Suprapubic skin (tissue), 4 donors: ENCODE data around the gene MED25.

ENCODE experiments used
- POLR2A ChIP-seq, 2 donors: fragments of 450-650 bp; IDR thresholded peaks; one replicate each; pipeline ENCODE4 v1.6.1; 2017; ENCODE audit warnings: antibody characterized with exemption in 2 of 2, mild to moderate bottlenecking in 2 of 2, moderate library complexity in 2 of 2
- POLR2AphosphoS5 ChIP-seq, 3 donors: sonication (generic); formaldehyde crosslinking; IDR thresholded peaks; one replicate each; pipeline ENCODE4 v1.6.1; 2017; ENCODE audit warnings: antibody characterized with exemption in 3 of 3
- TF ChIP-seq, protein P1 (sequence below), 2 donors: fragments of 200-600 bp in 1 of 2; fragments of 450-650 bp in 1 of 2; sonication (generic) in 1 of 2; IDR thresholded peaks; one replicate each; pipeline ENCODE4 v1.5.1; 2016 to 2019; ENCODE audit warnings: antibody characterized with exemption in 2 of 2, mild to moderate bottlenecking in 1 of 2, moderate library complexity in 1 of 2

DNA sequence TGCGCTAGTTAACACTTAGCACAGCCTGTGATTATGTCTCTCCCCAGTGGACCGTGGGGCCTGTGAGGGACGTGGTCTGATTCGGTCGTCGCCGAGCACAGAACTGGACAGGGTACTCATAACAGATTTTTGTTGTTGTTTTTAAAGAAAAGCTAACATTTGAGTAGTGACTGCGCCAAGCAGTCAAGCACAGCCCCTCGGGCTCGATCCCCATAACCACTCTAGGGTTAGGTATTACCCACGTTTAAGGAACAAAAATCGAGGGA, 32.1 kb downstream of the MED25 start:
- TF ChIP-seq, protein P1, sequence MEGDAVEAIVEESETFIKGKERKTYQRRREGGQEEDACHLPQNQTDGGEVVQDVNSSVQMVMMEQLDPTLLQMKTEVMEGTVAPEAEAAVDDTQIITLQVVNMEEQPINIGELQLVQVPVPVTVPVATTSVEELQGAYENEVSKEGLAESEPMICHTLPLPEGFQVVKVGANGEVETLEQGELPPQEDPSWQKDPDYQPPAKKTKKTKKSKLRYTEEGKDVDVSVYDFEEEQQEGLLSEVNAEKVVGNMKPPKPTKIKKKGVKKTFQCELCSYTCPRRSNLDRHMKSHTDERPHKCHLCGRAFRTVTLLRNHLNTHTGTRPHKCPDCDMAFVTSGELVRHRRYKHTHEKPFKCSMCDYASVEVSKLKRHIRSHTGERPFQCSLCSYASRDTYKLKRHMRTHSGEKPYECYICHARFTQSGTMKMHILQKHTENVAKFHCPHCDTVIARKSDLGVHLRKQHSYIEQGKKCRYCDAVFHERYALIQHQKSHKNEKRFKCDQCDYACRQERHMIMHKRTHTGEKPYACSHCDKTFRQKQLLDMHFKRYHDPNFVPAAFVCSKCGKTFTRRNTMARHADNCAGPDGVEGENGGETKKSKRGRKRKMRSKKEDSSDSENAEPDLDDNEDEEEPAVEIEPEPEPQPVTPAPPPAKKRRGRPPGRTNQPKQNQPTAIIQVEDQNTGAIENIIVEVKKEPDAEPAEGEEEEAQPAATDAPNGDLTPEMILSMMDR (IDR thresholded peaks at IDR 0.05), result no peak
- TF ChIP-seq POLR2A (IDR thresholded peaks at IDR 0.05) (no peak), POLR2AphosphoS5 (IDR thresholded peaks at IDR 0.05) (no peak)
